GM21528 (cell line): Measurements from ENCODE around the gene CFAP299.
"Not testable (repeated sequence)": the region's sequence is repeated elsewhere in the genome, so short reads cannot be mapped to it uniquely, and the experiment has no call there.

Experiments used
- ATAC-seq: cut with Tn5 transposase; IDR thresholded peaks from one replicate; pipeline ENCODE4 v1.9.1; 2021; ENCODE audit warnings: mild to moderate bottlenecking, moderate library complexity; ENCODE audit not compliant: unreplicated experiment, low FRiP score

CFAP299 gene

GRCh38 chr4:80439294-80440061, 103.9 kb downstream of the CFAP299 start:
- not testable (repeated sequence) for ATAC-seq

GRCh38 chr4:80446248-80446647, 110.7 kb downstream of the CFAP299 start:
- no peak for ATAC-seq

- no peak for ATAC-seq
Observed at GRCh38 chr4:80446664-80447063, 111.1 kb downstream of the CFAP299 start.

GRCh38 chr4:80447493-80447892, 112.0 kb downstream of the CFAP299 start:
- ATAC-seq: no peak

GRCh38 chr4:80448056-80448455, 112.5 kb downstream of the CFAP299 start:
- ATAC-seq: no peak

GRCh38 chr4:80452055-80452454, 116.5 kb downstream of the CFAP299 start:
- no peak for ATAC-seq

- no peak for ATAC-seq
Observed at GRCh38 chr4:80452768-80453167, 117.2 kb downstream of the CFAP299 start.

GRCh38 chr4:80454040-80454439, 118.5 kb downstream of the CFAP299 start:
- ATAC-seq: no peak

GRCh38 chr4:80454556-80454955, 119.0 kb downstream of the CFAP299 start:
- ATAC-seq: no peak

GRCh38 chr4:80459918-80460473, 124.5 kb downstream of the CFAP299 start:
- ATAC-seq: no peak

GRCh38 chr4:80461412-80461811, 125.9 kb downstream of the CFAP299 start:
- ATAC-seq: no peak

- ATAC-seq: no peak
Observed at GRCh38 chr4:80462621-80463091, 127.1 kb downstream of the CFAP299 start.

GRCh38 chr4:80463509-80463908, 128.0 kb downstream of the CFAP299 start:
- no peak for ATAC-seq

GRCh38 chr4:80465238-80465637, 129.7 kb downstream of the CFAP299 start:
- no peak for ATAC-seq

- ATAC-seq: no peak
Observed at GRCh38 chr4:80465736-80466135, 130.2 kb downstream of the CFAP299 start.

GRCh38 chr4:80466618-80467017, 131.1 kb downstream of the CFAP299 start:
- no peak for ATAC-seq

GRCh38 chr4:80471756-80472155, 136.2 kb downstream of the CFAP299 start:
- ATAC-seq: no peak

GRCh38 chr4:80475236-80475635, 139.7 kb downstream of the CFAP299 start:
- no peak for ATAC-seq

GRCh38 chr4:80475798-80476197, 140.3 kb downstream of the CFAP299 start:
- no peak for ATAC-seq

- ATAC-seq: no peak
Observed at GRCh38 chr4:80484712-80485111, 149.2 kb downstream of the CFAP299 start.

GRCh38 chr4:80486603-80487002, 151.1 kb downstream of the CFAP299 start:
- no peak for ATAC-seq

- no peak for ATAC-seq
Observed at GRCh38 chr4:80489798-80490197, 154.3 kb downstream of the CFAP299 start.
